Activated CD4-positive, alpha-beta T cell treated with anti-CD3 and anti-CD28 coated beads for 24 hours (primary cell): ENCODE results near the gene EVI5L.
"Not testable (repeated sequence)": the region's sequence is repeated elsewhere in the genome, so short reads cannot be mapped to it uniquely, and the experiment has no call there.

ENCODE experiments used
- DNase-seq, 2 donors: peaks; one replicate each; pipeline ENCODE4 v3.0.0-alpha.2; 2020; ENCODE audit warnings: low read depth in 2 of 2

The EVI5L gene

DNA sequence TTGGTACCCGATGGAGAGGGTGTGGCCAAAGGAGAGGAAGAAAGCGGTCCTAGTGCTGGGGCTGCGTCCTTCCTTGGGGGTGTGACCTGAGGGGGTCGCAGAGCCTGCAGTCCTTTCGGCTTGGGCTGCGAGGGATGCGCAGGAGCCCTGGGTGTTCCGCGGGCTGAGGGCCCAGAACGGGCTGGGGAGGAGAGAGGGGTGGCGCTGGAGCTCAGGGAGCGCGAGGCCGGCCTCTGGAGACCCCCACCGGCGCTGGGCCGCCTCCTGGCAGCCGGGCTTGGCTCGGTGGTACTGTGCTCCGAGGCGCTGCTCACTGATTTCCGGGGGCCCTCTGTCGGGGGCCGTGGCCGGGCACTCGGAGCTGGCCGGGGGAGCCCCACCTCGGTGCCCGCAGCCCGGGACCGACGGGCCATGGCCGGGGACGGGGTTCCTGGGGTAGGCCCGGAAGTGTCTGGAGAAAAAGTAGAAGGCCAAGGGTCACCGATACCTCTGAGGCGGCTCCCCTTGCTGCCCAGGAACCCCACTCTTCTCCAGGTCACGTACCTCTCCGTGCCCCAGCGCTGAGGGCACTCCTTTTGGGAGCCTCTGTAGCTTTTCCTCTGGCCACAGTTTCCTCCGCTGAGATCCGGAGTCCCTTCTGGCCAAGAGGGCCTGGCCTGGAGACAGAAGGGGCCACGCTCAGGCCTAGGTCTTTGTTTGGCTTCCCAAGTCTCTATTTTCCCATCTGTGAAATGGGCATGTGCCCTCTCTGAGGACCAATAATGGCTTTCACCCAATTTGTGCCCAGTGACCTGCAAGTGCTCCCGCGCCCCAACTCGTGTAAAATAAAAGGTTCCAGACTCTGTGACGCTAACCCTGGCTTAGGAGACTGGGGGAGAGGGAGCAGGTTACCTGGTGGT lies 42.5 kb downstream of the EVI5L start:
- no peak for DNase-seq

GRCh38 chr19:7873304-7874075 lies 43.5 kb downstream of the EVI5L start:
- DNase-seq: no peak

DNA sequence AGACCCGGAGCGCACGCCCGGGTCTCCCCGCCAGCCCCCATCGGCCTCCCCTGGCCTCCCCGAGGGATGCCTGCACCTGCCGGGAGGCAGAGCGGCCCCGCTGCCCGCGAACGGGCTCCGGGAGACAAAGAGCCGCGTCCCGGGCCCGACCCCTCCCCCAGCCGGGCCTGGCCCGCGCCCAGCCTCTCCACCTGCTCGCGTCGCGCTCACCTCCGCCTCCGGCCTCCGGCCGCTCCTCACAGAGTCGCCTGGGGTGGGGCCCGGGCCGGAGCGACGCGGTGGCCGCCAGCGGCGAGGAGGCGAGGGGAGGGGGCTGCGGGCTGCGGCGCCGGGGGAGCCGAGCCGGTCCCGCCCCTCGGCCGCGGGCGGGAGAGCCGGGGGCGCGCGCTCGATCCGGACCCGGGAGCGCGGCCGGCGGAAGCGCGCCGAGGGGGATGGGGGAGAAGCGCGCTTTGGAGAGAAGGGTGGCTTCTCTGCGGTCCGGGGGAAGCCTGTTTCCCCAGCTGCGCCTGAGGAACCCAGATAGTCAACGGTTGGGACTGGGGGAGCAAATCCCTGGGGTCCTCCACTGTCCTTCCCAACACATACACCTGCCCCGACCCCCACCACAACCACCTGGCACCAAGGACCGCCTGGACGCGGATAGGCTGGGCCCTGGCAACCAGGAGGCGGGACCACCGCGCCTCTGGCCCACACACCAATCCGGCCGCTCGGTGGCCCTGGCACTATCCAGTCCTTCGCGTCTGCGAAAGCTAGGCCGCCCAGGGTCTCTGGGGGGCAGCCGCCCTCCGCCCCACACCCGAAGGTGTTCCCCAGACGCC lies 44.3 kb downstream of the EVI5L start, which contains the start of gene PRR36:
TSS of gene PRR36 (minus strand) at position 315 of the 821 bp plus-strand sequence. CDS start 701 bp downstream, outside the sequence.
- no peak for DNase-seq

DNA sequence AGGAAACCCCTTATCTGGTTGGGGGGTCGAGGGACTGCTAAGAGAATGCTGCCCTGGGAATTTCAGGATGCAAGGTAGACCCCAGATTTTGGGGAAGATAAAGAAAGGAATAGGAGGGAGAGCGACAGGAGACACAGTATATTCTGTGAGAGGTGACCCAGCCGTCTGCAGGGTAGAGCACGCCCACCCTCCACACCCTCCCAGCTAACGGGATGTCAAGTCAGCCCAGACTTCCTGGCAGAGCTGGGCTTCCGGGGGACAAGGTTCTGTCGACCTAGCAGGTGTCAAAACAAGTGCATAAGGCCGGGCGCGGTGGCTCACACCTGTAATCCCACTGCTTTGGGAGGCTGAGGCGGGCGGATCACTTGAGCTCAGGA lies 44.9 kb downstream of the EVI5L start:
- DNase-seq: no peak

GRCh38 chr19:7877249-7877836 lies 47.3 kb downstream of the EVI5L start:
- DNase-seq: no peak

- DNase-seq: no peak
Observed at GRCh38 chr19:7879111-7879807, 49.2 kb downstream of the EVI5L start.

GRCh38 chr19:7879836-7880235 lies 49.8 kb downstream of the EVI5L start:
- DNase-seq: no peak

- DNase-seq: no peak
Observed at GRCh38 chr19:7881910-7882309, 51.9 kb downstream of the EVI5L start.

GRCh38 chr19:7883105-7883504 lies 53.1 kb downstream of the EVI5L start:
- no peak for DNase-seq

GRCh38 chr19:7883796-7884570 lies 54.0 kb downstream of the EVI5L start:
- no peak for DNase-seq

- no peak for DNase-seq
Observed at GRCh38 chr19:7885818-7886217, 55.8 kb downstream of the EVI5L start.

GRCh38 chr19:7887408-7888144 lies 57.6 kb downstream of the EVI5L start:
- no peak for DNase-seq

DNA sequence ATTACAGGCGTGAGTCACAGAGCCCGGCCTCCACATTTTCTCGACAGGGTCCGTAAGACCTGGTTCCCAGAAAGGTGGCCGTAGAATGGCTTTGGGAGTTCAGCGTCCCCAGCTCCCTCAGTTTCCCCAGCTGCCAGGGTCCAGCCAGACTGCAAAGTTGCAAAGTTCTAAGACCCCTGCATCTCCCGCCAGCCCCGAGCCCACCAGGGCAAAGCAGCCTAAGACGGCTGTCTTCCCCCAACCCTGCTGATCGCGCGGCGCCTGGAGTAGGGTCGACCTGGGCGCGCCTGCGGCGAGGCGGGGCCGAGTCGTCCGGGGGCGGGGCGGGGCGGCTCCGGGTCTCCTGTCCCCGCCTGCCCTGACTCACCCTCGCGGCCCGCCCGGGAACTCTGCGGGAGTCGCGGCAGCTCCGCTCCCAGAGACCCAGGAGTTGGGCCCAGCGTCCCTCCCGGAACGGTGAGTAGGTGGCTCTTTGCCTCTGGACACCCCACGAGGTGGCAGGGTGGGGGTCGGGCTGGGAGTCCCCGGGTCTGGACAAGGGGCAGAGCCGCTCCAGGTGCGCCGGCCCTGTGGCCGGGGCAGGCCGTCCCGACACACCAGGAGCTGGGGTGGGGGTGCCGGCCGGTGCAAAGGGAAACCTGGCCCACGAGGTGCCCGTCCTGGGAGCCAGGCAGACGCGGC lies 58.3 kb downstream of the EVI5L start, which contains the start of gene LRRC8E:
TSS of gene LRRC8E (plus strand) at position 366 of the 681 bp plus-strand sequence. CDS start 7,094 bp downstream, outside the sequence.
- peak in 1 of 2 donors; percentile 46 for DNase-seq

- no peak for DNase-seq
Observed at GRCh38 chr19:7888826-7889217, 58.8 kb downstream of the EVI5L start.

DNA sequence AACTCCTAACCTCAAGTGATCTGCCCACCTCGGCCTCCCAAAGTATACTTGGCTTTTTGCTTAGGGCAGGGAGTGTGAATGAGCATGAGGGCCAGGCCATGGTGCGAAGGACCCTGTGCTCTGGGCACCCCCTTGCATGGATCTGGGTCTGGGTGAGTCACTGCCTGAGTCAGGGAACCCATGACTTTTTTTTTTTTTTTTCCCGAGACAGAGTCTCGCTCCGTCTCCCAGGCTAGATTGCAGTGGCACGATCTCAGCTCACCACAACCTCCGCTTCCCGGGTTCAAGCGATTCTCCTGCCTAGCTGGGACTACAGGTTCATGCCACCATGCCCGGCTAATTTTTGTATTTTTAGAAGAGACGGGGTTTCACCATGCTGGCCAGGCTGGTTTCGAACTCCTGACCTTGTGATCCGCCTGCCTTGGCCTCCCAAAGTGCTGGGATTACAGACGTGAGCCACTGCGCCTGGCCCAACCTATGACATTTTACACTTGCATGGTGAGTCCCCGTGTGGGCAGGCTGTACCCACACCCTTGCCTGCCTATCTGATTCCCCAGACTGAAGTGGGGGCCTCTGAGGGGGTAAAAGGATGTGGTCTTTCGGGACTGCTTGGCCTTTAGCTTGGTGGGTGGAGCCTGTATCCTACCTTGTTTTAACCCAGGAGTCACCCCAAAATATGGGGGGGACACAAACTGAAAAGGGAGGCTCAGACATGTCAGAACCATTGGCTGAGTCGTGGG lies 63.5 kb downstream of the EVI5L start:
- DNase-seq: not testable (repeated sequence)

- no peak for DNase-seq
Observed at GRCh38 chr19:7894612-7895309, 64.7 kb downstream of the EVI5L start.

DNA sequence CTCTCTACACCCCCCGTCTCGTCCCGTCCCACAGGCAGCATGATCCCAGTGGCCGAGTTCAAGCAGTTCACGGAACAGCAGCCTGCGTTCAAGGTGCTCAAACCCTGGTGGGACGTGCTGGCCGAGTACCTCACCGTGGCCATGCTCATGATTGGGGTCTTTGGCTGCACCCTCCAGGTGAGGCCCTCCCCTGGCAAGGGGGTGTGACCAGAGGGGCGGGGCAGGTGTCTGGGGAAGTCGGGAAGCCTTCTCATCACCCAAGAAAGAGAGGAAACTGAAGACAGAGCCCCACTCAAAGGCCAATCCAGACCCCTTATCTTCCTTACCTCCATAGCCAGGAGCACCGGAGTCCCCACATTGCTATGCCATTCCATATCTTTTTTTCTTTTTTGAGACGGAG lies 65.5 kb downstream of the EVI5L start:
- DNase-seq: no peak
